SU-DHL-6 (cell line): ENCODE data around the gene DOC2B.
"Not testable (repeated sequence)": the region's sequence is repeated elsewhere in the genome, so short reads cannot be mapped to it uniquely, and the experiment has no call there.

ENCODE experiments used
- H2AFZ ChIP-seq: fragments of 200-600 bp; sonication (generic); 2 replicates; pipeline ENCODE4 v1.6.1; 2014; ENCODE audit warnings: low read depth, mild to moderate bottlenecking, moderate library complexity, mixed read lengths, antibody characterized with exemption, low read length; ENCODE audit not compliant: severe bottlenecking
- H3F3A ChIP-seq: fragments of 200-600 bp; shearing (Covaris generic); 2 replicates; pipeline ENCODE4 v1.6.0; 2016; ENCODE audit warnings: antibody characterized with exemption, mild to moderate bottlenecking; ENCODE audit not compliant: insufficient read depth
- H3K27ac ChIP-seq: fragments of 200-600 bp; sonication (generic); 2 replicates; pipeline ENCODE4 v1.5.1; 2016; ENCODE audit warnings: low read depth, mild to moderate bottlenecking, low read length, moderate library complexity, mixed read lengths
- H3K27me3 ChIP-seq: fragments of 200-600 bp; sonication (generic), shearing (Covaris generic); 2 replicates; pipeline ENCODE4 v1.6.0; 2014; ENCODE audit warnings: mild to moderate bottlenecking, low read length
- H3K36me3 ChIP-seq: fragments of 200-600 bp; sonication (generic); 2 replicates; pipeline ENCODE4 v1.6.1; 2014; ENCODE audit warnings: mild to moderate bottlenecking, low read length, mixed read lengths
- H3K4me2 ChIP-seq: fragments of 300-600, 200-600 bp; shearing (Covaris generic), sonication (generic); 2 replicates; pipeline ENCODE4 v1.6.0; 2014; ENCODE audit warnings: low read length, low read depth, mild to moderate bottlenecking; ENCODE audit not compliant: poor library complexity, severe bottlenecking
- H3K4me3 ChIP-seq: fragments of 200-600 bp; sonication (generic); 2 replicates; pipeline ENCODE4 v1.5.1; 2014; ENCODE audit warnings: antibody characterized with exemption, low read length, mild to moderate bottlenecking, mixed read lengths; ENCODE audit not compliant: insufficient read depth, poor library complexity, severe bottlenecking
- H3K79me2 ChIP-seq: fragments of 200-600 bp; sonication (generic); 2 replicates; pipeline ENCODE4 v1.6.1; 2014; ENCODE audit warnings: mild to moderate bottlenecking, low read length, moderate library complexity; ENCODE audit not compliant: insufficient read depth
- H3K9ac ChIP-seq: fragments of 200-600 bp; sonication (generic); 2 replicates; pipeline ENCODE4 v1.7.0; 2014; ENCODE audit warnings: mild to moderate bottlenecking, low read length
- H3K9me2 ChIP-seq: fragments of 200-600 bp; sonication (generic); replicated peaks from 2 replicates; pipeline ENCODE4 v1.6.1; 2014; ENCODE audit warnings: low read length; ENCODE audit not compliant: insufficient read depth
- H3K9me3 ChIP-seq: fragments of 200-600 bp; sonication (generic); 2 replicates; pipeline ENCODE4 v1.6.1; 2014; ENCODE audit warnings: low read length, mixed read lengths; ENCODE audit not compliant: insufficient read depth
- H4K20me1 ChIP-seq: fragments of 200-600 bp; sonication (generic); 2 replicates; pipeline ENCODE4 v1.6.1; 2014; ENCODE audit warnings: low read depth, mild to moderate bottlenecking, antibody characterized with exemption, low read length, moderate library complexity, mixed read lengths
- EZH2phosphoT487 ChIP-seq: fragments of 200-600 bp; sonication (generic), shearing (Covaris generic); conservative IDR thresholded peaks from 2 replicates; pipeline ENCODE4 v1.6.1; 2018; ENCODE audit warnings: mild to moderate bottlenecking, antibody characterized with exemption, low read length, moderate library complexity, mixed read lengths
- TF ChIP-seq, protein P1 (sequence below): fragments of 200-600 bp; sonication (generic); IDR thresholded peaks from one replicate; pipeline ENCODE4 v1.5.1; 2017; ENCODE audit warnings: antibody characterized with exemption, mild to moderate bottlenecking, low read length, moderate library complexity; ENCODE audit not compliant: insufficient read depth, poor library complexity, severe bottlenecking

The DOC2B gene

DNA sequence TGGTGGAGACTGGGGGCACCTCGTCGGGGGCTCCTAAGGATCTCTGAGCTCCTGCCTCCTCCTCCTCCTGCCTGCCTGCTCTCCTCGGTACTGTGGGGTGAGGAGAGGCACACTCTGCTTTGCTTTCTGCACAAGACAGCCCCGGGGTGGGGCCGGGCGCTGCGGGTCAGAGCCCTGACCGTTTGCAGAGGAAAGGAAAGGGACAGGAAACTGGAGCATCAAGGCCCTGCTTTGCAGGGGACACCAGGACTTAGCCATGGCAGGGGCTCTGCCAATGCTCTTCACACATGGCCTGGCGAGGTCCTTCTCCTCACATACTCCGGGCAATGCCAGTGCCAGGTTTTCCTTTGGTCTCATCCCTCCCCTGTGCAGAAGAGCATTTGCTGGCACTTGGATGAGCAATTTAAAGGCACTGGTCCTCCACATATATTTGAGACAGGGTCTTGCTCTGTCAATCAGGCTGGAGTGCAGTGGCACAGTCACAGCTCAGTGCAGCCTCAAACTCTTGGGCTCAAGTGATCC, 23.8 kb upstream of the DOC2B start:
- no peaks in the 10 kb centered on the region for H3F3A ChIP-seq
- no peak overlapping the region for H3K4me2 ChIP-seq
- H3K4me3 ChIP-seq: no peak overlapping the region
- no peak overlapping the region for H3K9ac ChIP-seq
- H3K27me3 ChIP-seq: no peaks in the 10 kb centered on the region
- H3K79me2 ChIP-seq: no peaks in the 10 kb centered on the region
- no peaks in the 10 kb centered on the region for H3K36me3 ChIP-seq
- TF ChIP-seq, protein P1, sequence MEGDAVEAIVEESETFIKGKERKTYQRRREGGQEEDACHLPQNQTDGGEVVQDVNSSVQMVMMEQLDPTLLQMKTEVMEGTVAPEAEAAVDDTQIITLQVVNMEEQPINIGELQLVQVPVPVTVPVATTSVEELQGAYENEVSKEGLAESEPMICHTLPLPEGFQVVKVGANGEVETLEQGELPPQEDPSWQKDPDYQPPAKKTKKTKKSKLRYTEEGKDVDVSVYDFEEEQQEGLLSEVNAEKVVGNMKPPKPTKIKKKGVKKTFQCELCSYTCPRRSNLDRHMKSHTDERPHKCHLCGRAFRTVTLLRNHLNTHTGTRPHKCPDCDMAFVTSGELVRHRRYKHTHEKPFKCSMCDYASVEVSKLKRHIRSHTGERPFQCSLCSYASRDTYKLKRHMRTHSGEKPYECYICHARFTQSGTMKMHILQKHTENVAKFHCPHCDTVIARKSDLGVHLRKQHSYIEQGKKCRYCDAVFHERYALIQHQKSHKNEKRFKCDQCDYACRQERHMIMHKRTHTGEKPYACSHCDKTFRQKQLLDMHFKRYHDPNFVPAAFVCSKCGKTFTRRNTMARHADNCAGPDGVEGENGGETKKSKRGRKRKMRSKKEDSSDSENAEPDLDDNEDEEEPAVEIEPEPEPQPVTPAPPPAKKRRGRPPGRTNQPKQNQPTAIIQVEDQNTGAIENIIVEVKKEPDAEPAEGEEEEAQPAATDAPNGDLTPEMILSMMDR: no peak
- TF ChIP-seq EZH2phosphoT487: no peak
- H3K9me3 ChIP-seq: no peaks in the 10 kb centered on the region
- no peaks in the 10 kb centered on the region for H3K9me2 ChIP-seq
- no peak overlapping the region for H2AFZ ChIP-seq
- no peaks in the 10 kb centered on the region for H4K20me1 ChIP-seq
- H3K27ac ChIP-seq: no peak overlapping the region

DNA sequence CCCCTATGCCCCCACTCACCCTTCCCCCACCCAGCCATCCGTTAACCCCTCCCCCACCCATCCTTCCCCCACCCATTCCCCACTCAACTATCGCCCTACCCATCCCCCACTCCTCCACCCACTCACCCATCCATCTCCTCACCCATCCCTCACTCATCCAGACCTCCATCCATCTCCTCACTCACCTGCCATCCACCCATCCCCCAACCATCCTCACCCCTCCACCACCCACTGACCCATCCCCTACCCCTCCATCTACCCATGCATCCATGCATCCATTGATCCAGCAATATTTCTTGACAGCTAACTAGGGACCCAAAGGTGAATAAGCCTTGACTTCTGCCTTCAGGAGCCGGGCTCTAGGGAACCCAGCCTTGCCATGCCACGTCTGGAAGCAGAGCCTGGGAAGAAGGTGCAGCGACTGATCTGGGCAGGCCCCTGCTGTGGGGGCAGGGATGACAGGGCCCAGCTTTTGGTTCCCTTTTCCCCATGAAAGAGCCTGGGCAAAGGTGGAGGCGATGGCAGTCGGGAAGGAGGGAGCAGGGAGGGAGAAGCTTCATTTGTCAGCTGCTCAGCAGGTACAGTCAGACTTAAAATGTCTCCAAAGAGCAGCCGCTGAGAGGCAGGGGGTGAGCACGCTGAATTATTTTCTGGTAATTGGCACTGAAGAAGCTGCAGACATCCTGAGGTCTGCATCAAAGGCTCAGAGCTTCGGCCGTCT, 23.1 kb upstream of the DOC2B start:
- Histone ChIP-seq H2AFZ (no peak overlapping the region), H3F3A (no peaks in the 10 kb centered on the region), H3K27ac (no peak overlapping the region), H3K79me2 (no peaks in the 10 kb centered on the region), H4K20me1 (no peaks in the 10 kb centered on the region), H3K9ac (no peak overlapping the region), H3K9me2 (no peaks in the 10 kb centered on the region), H3K36me3 (no peaks in the 10 kb centered on the region), H3K4me2 (no peak overlapping the region), H3K27me3 (no peaks in the 10 kb centered on the region), H3K9me3 (no peaks in the 10 kb centered on the region), H3K4me3 (no peak overlapping the region)
- TF ChIP-seq, protein P1: no peak
- no peak for TF ChIP-seq EZH2phosphoT487

DNA sequence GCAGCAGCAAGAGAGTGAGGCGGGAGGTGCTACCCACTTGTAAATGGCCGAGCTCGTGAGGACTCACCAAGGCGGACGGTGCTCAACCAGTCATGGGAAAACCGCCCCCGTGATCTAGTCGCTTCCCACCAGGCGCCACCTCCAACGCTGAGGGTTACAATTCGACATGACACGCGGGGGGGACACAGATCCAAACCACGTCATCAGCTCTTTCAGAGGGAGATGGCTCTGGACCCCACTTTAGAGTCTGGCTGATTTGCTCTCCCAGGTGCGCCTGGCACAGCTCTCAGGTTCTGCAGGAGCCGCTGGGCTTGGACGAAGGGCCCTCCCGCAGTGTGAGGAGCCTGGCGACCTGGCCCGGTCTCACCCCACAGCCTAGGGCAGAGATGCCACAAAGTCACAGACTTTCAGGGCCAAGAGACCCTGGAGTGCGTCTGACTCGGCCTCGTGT, 21.1 kb upstream of the DOC2B start:
- H3K36me3 ChIP-seq: no peaks in the 10 kb centered on the region
- no peak overlapping the region for H2AFZ ChIP-seq
- H4K20me1 ChIP-seq: no peaks in the 10 kb centered on the region
- no peak overlapping the region for H3K27ac ChIP-seq
- H3K4me3 ChIP-seq: no peak overlapping the region
- H3K9me3 ChIP-seq: no peaks in the 10 kb centered on the region
- H3K9me2 ChIP-seq: no peaks in the 10 kb centered on the region
- H3K79me2 ChIP-seq: no peaks in the 10 kb centered on the region
- H3K27me3 ChIP-seq: no peaks in the 10 kb centered on the region
- no peak overlapping the region for H3K4me2 ChIP-seq
- TF ChIP-seq, protein P1: no peak
- no peak for TF ChIP-seq EZH2phosphoT487
- H3K9ac ChIP-seq: no peak overlapping the region
- no peaks in the 10 kb centered on the region for H3F3A ChIP-seq

DNA sequence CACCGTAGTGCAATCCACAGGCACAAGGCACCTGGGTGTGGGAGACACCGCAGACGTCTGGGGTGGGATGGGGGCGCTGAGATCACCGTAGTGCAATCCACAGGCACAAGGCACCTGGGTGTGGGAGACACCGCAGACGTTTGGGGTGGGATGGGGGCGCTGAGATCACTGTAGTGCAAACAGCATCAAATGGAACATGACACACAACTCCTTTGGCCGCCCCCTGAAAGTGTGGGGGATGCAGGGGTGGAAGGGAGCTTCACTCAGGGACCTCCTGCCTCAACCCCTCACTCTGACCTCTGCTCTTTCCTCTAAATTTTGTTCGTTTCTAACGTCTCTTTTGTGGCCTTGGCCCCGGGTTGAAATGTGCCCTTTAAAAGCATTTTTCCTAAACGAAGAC, 20.3 kb upstream of the DOC2B start:
- H3K9me3 ChIP-seq, H3K9me2 ChIP-seq, H3K79me2 ChIP-seq, H3K4me3 ChIP-seq, H3K4me2 ChIP-seq, H3K27me3 ChIP-seq, H2AFZ ChIP-seq, H3K36me3 ChIP-seq, H4K20me1 ChIP-seq, H3K9ac ChIP-seq, H3K27ac ChIP-seq, H3F3A ChIP-seq: not testable (repeated sequence)

DNA sequence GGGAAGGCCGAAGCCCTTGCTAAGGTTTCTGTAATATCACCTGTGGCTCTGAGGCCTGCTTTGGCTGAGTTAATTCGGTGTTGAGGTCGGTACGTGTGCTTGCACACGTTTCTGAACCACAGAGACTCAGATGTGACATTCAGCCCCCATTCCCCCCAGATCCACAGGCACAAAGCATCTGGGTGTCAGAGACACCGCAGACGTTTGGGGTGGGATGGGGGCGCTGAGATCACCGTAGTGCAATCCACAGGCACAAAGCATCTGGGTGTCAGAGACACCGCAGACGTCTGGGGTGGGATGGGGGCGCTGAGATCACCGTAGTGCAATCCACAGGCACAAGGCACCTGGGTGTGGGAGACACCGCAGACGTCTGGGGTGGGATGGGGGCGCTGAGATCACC, 19.8 kb upstream of the DOC2B start:
- H3K4me3 ChIP-seq, H3K9ac ChIP-seq, H3K79me2 ChIP-seq: not testable (repeated sequence)

More for the DNA sequence above, 19.8 kb upstream of the DOC2B start:
- not testable (repeated sequence) for H3K9me3 ChIP-seq, H4K20me1 ChIP-seq, H3K36me3 ChIP-seq, H3K27ac ChIP-seq, H3K4me2 ChIP-seq, H2AFZ ChIP-seq, H3K27me3 ChIP-seq, H3F3A ChIP-seq, H3K9me2 ChIP-seq
